ENCODE measurements around the gene C14orf93.

C14orf93 gene

DNA sequence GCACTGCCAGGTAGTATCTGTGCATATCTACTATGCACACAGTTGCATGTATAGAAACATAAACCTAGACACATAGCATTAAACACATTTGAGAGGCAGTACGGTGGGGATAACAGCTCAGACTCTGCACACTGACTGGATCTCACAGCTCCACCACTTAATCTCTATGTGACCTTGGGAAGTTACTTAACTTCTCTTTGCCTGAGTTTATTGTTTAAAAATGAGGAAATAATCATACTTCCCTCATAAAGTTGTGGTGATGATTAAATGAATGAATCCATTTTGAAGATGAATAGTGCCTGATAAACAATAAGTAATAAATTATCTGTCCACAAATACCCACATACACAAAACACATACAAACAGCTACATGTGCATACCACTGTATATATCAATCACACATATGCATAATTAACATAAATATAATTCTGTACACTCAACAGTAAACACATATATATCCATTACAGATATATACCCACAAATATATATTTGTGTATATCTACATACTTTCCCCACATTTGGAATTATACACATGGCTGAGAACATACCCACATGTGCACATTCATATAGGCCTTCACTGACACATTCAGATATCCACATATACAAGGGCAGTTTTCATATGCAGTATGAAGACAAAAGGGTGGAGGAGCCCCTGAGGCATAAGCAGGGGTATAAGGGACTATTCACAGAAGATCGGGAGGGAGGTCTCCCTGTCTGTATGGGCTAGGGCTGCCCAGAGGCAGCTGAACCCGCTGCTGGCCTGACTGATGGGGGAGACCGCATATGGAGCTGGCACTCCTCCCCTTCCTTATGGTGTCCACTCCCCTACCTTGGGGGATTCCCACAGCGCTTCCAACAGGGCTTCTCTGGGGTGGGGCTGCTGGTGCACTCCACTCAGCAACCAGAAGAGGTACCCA is 41.5 kb upstream of the C14orf93 start:
- DNase-seq (ENCODE audit: low spot score): no peak
- no peak for TF ChIP-seq CTCF (IDR thresholded peaks at IDR 0.05; ENCODE audit: borderline replicate concordance, control extremely low read depth, extremely low read depth, insufficient read depth, missing control alignments)
- in situ Hi-C loops (cut with MboI; ENCODE audit: low sequenced_read_pairs, unreplicated experiment): loop anchor here (5.0 kb wide), 1 partner anchor 64 kb away; no protein-coding TSS in a partner anchor

DNA sequence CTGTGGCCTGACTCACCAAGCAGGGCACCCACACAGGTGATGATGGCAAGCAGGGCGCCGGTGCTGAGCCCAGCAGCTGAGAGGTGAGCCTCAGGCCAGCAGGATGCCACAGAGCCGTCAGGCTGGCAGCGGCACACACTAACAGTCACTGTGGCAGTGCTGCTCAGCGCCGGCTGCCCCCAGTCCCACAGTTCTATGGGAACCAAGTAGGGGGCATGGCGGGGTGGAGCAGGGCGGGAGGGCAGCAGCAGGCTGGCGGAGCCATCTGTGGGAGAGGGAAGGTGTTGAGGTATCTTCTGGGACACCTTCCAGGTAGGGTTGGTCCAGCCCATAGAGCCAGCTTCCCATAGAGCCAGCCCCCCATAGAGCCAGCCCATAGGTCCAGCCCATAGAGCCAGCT is 39.1 kb upstream of the C14orf93 start:
- in situ Hi-C loops (cut with MboI; ENCODE audit: low sequenced_read_pairs, unreplicated experiment): no loop called here
- no peak for TF ChIP-seq CTCF (IDR thresholded peaks at IDR 0.05; ENCODE audit: borderline replicate concordance, control extremely low read depth, extremely low read depth, insufficient read depth, missing control alignments)
- no peak for DNase-seq (ENCODE audit: low spot score)

- in situ Hi-C loops (cut with MboI; ENCODE audit: low sequenced_read_pairs, unreplicated experiment): no loop called here
- no peak for TF ChIP-seq CTCF (IDR thresholded peaks at IDR 0.05; ENCODE audit: borderline replicate concordance, control extremely low read depth, extremely low read depth, insufficient read depth, missing control alignments)
- DNase-seq (ENCODE audit: low spot score): no peak
Observed at GRCh38 chr14:23047751-23048693, 38.1 kb upstream of the C14orf93 start.

DNA sequence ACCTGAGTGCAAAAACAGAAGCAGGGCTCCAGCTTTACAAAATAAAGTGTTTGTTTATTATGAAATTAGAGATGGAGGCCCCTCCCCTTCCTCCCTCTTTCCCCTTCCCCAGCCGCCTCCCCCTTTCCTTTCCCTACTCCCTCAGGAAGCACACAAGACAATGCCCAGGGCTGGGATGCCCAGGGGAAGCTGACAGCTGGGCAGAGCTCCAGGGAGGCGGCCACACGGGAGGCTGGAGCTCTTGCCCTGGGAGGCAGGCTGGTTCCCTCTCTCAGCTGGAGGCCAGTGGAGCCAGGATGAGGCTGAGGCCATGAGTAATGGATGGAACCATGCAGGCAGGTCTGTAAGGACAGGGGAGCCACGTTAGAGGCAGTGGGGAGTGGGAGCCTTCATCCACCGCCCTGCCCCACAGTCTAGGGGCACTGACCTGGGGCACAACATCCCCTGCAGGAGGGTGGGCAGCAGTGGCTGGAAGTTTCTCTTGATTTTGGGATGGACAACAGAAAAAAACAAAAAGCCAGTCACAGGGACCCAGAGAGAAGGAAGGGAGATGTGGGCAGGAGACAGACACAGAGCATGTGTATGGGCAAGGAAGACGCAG is 37.2 kb upstream of the C14orf93 start:
- no peak for DNase-seq (ENCODE audit: low spot score)
- no peak for TF ChIP-seq CTCF (IDR thresholded peaks at IDR 0.05; ENCODE audit: borderline replicate concordance, control extremely low read depth, extremely low read depth, insufficient read depth, missing control alignments)
- in situ Hi-C loops (cut with MboI; ENCODE audit: low sequenced_read_pairs, unreplicated experiment): no loop called here

- no peak for DNase-seq (ENCODE audit: low spot score)
- in situ Hi-C loops (cut with MboI; ENCODE audit: low sequenced_read_pairs, unreplicated experiment): no loop called here
- TF ChIP-seq CTCF (IDR thresholded peaks at IDR 0.05; ENCODE audit: borderline replicate concordance, control extremely low read depth, extremely low read depth, insufficient read depth, missing control alignments): no peak
Observed at GRCh38 chr14:23045419-23046357, 35.7 kb upstream of the C14orf93 start.
